HG02759 (cell line): Measurements from ENCODE around the gene SLC7A8.
"Not testable (repeated sequence)": the region's sequence is repeated elsewhere in the genome, so short reads cannot be mapped to it uniquely, and the experiment has no call there.

Source experiments
- ATAC-seq: cut with Tn5 transposase; IDR thresholded peaks from one replicate; pipeline ENCODE4 v1.9.1; 2021; ENCODE audit warnings: mild to moderate bottlenecking, moderate library complexity; ENCODE audit not compliant: unreplicated experiment

Gene SLC7A8

GRCh38 chr14:23117371-23118020 lies 66.0 kb downstream of the SLC7A8 start:
- no peak for ATAC-seq

DNA sequence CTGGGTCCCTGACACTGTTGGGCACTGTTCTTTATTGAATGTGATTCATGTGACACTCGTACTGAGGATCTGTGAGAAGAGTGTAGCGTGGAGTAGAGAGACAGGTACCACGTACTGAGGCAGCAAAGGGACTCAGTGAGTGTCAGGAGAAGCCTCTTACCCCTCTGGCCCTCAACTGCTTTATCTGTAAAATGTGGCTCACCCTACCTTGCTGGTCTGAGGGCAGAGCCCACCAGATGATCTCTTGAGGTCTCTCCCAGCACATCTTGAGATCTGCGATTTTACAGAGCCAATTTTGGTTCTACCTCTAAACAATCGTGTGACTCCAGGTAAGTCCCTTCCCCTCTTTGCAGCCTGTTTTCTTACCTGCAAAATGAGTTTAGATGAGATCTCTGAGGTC lies 67.5 kb downstream of the SLC7A8 start:
- no peak for ATAC-seq

- no peak for ATAC-seq
Measured at GRCh38 chr14:23115039-23115731, 68.3 kb downstream of the SLC7A8 start.

GRCh38 chr14:23114669-23115038 lies 68.8 kb downstream of the SLC7A8 start:
- no peak for ATAC-seq

- no peak for ATAC-seq
Measured at GRCh38 chr14:23114120-23114458, 69.4 kb downstream of the SLC7A8 start.

GRCh38 chr14:23113431-23114119 lies 69.9 kb downstream of the SLC7A8 start:
- no peak for ATAC-seq

DNA sequence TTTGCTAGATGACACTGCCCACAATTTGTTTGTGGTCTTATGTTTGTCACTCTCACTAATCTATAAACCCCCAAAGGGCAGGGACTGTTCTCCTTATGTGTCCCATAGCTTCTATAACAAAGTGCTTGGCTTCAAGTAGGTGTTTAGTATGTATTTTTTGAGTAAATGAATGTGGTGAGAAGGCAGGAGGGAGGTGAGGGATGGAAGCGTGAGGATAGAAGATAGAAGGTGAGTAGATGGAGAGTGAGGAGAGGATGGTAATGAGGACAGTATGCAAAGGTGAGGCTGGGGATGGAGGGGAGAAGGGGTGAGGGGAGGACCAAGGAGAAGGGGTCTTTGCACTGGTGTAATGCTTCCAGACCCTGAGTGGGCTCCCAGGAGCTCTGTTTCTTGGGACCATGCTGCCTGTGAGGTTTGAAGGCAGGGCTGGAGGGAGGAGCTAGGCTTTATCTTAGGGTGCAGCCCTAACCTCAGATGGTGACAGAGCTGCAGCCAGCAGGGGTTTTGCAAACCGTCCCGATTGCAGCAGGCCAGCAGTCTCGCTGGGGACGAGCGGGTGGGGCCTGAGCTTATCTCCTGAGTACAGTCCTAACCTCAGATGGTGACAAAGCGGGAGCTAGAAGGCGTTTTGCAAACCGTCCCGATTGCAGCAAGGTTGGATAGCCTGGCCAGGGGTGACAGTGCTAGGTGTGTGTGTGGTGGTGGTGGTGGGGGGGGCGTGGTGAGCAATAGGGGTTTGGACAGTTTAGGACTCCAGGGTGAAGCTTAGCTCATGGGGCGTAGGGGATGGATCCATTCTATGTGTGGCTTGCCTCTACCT lies 70.9 kb downstream of the SLC7A8 start:
- ATAC-seq: no peak

- no peak for ATAC-seq
Measured at GRCh38 chr14:23110579-23111365, 72.7 kb downstream of the SLC7A8 start.

- ATAC-seq: no peak
Measured at GRCh38 chr14:23109769-23110168, 73.7 kb downstream of the SLC7A8 start.

- ATAC-seq: not testable (repeated sequence)
Measured at GRCh38 chr14:23108169-23108568, 75.3 kb downstream of the SLC7A8 start.

DNA sequence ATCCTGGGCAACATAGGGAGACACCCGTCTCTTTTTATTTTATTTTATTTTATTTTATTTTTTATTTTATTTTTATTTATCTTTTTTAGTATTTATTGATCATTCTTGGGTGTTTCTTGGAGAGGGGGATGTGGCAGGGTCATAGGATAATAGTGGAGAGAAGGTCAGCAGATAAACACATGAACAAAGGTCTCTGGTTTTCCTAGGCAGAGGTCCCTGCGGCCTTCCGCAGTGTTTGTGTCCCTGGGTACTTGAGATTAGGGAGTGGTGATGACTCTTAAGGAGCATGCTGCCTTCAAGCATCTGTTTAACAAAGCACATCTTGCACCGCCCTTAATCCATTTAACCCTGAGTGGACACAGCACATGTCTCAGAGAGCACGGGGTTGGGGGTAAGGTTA lies 75.8 kb downstream of the SLC7A8 start:
- not testable (repeated sequence) for ATAC-seq

- ATAC-seq: no peak
Measured at GRCh38 chr14:23106747-23107045, 76.8 kb downstream of the SLC7A8 start.

- ATAC-seq: no peak
Measured at GRCh38 chr14:23105348-23105824, 78.1 kb downstream of the SLC7A8 start.

DNA sequence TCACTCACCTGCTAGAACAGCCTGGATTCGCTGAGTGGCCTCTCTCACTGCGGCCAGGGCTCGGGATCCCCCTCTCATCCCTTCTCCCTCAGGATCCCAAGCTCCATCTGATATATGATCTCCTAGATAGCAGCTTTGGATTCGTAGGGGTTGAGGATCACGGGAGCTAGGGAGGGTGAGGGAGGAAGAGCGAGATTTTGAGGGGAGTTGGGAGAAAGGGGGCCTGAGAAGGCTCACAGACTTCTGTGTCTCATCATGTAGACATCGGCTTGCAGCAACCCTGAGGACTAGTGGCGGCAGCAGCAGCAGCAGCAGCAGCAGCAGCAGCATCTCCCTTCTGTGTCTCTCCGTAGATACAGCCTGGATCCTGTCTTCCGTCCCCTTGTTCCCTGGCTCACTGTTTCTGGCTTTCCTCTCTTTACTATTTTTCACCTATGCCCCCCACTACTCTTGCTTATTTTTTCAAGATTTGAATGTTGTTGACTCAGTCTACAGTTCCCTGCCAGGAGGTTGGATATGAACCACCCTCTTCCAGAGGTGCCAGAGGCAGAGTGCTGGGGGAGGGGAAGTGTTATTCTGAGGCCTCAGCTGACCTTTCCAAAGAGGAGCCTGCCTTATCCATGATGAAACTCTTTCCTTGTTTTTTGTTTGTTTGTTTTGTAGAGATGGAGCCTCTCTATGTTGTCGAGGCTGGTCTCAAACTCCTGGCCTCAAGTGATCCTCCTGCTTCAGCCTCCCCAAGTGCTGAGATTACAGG lies 78.7 kb downstream of the SLC7A8 start, which contains the start of gene CIROP:
TSS of gene CIROP (minus strand) at position 399 of the 757 bp plus-strand sequence. CDS start at position 330, 69 bp downstream.
- no peak for ATAC-seq

DNA sequence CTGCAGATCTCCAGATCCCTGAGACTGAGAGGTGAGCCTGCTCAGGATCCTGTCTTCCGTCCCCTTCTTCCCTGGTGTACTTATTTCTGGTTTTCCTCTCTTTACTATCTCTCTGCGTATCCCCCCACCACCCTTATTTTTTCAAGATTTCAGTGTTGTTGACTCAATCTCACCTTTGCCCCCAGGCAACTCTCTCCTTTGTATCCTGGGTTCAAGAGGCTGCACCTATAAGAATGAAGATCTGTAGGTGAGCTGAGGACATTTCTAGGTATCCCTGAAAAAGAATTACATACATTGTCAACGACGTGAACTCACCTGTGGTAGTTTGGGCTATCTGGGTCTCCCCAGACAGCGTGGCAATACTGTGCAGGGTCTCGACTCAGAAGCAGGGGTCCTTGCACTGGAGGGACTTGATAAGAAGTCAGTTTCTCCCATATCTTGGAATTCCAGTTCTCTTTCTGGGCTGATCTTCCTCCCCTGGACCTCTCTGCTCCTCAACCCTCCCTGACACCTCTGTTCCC lies 79.3 kb downstream of the SLC7A8 start:
- no peak for ATAC-seq

GRCh38 chr14:23103581-23103980 lies 79.9 kb downstream of the SLC7A8 start:
- no peak for ATAC-seq

GRCh38 chr14:23102801-23103200 lies 80.7 kb downstream of the SLC7A8 start:
- ATAC-seq: no peak

- no peak for ATAC-seq
Measured at GRCh38 chr14:23101986-23102625, 81.4 kb downstream of the SLC7A8 start.
